ENCODE measurements around the gene C2orf69.

C2orf69 gene

GRCh38 chr2:199962203-199962602, 51.1 kb downstream of the C2orf69 start:
- DNase-seq (ENCODE audit: insufficient read length, low spot score), result no peak
- peak; percentile 23 for FAIRE-seq

- FAIRE-seq (no peak), DNase-seq (ENCODE audit: insufficient read length, low spot score) (no peak)
Measured at GRCh38 chr2:199966405-199966804, 55.3 kb downstream of the C2orf69 start.

DNA sequence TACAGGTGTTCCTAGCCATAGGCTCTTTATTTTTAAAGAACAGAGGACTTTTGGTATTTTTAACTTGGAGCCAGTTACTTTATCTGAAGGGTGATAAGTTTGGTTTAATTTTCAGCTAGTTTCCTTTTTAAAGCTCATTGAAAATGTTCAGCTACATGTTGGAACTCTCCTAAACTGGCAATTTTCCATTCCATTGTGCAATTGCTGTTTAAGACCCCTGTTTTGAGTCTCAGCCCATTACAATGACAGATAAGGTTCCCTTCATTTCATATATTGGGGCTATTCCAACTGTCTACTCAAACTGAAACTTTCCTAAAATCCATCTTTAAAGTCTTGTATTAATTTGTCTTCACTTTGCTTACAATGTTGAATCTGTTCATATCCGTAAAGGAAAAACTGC, 55.9 kb downstream of the C2orf69 start:
- DNase-seq (ENCODE audit: insufficient read length, low spot score) (no peak), FAIRE-seq (no peak)

- FAIRE-seq (no peak), DNase-seq (ENCODE audit: insufficient read length, low spot score) (no peak)
Measured at GRCh38 chr2:199968126-199968525, 57.0 kb downstream of the C2orf69 start.

DNA sequence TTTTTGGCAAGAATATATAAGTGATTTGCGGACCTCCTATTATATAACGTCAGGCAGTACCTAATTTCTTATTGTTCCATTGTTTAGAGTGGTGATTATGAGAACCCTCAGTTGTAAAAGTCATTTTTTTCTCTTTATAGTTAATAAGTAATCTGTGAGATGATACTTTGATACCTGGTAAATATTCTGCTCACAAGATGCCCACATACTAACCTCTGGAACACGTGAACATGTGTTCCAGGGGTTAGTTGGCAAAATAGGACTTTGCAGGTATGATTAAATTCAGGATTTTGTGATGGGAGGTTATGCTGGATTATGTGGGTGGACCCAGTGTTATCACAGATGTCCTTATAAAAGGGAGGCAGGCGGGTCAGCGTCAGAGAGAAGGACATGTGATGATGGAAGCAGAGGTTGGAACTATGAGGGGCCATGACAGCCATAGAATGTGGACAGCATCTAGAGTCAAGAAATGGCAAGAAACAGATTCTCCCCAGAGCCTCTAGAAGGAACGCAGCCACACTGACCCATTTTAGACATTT, 61.1 kb downstream of the C2orf69 start:
- no peak for DNase-seq (ENCODE audit: insufficient read length, low spot score)
- no peak for FAIRE-seq

- DNase-seq (ENCODE audit: insufficient read length, low spot score) (no peak), FAIRE-seq (peak; percentile 18)
Measured at GRCh38 chr2:199973703-199974102, 62.6 kb downstream of the C2orf69 start.

DNA sequence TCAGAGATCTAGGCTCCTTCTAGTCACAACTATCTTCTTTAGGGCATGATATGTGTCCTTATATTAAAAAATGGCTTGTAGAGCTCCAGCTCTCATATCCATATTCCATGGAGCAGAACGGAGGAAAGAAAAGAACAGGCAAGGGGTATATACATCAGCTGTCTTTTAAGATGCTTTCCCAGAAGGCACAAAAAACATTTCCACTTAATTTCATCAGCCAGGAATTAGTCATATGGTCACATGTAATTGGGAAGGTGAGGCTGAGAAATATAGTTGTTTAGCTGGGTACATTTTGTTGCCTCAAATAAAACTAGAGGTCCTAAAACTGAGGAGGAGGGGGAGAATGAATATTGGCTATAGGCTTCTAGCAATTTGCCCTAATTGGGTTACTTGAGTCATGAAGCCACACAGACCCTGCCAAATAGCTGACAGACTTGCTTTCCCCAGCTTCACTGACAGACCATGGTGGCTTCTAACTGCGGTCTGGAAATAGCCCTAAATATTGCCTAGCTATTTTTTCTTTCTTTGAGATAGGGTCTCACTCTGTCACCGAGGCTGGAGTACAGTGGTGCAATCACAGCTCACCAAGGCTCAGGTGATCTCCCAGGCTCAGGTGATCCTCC, 64.3 kb downstream of the C2orf69 start:
- DNase-seq (ENCODE audit: insufficient read length, low spot score) (no peak), FAIRE-seq (no peak)
